GM19395 (cell line): ENCODE measurements around the gene CEP131.
"Not testable (repeated sequence)": the region's sequence is repeated elsewhere in the genome, so short reads cannot be mapped to it uniquely, and the experiment has no call there.

Experiments
- ATAC-seq: cut with Tn5 transposase; IDR thresholded peaks from one replicate; pipeline ENCODE4 v1.9.1; 2021; ENCODE audit warnings: mild to moderate bottlenecking, moderate library complexity; ENCODE audit not compliant: unreplicated experiment

CEP131 gene

GRCh38 chr17:81228834-81229665 is 6.3 kb upstream of the CEP131 start:
- ATAC-seq, result no peak

- no peak for ATAC-seq
These were observed 5.7 kb upstream of the CEP131 start for GRCh38 chr17:81228420-81228819.

- ATAC-seq, result not testable (repeated sequence)
These were observed 4.9 kb upstream of the CEP131 start for GRCh38 chr17:81227630-81228029.

DNA sequence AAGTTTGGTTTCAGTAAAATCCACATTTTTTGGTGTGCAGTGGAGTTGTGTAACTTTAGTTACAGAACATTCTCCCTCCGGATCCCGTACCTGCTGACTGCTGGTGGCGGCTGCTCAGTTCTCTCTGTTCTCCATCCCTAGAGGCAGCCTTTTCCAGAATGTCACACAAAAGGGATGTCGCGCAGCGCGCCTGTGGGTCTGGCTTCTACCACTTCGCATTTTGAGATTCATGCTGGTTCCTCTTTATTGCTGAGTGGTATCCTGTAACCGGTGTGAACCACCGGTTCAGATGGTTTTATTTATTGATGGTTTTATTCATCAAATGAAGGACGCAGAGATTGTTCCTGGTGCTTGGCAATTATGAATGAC is 981 bp upstream of the CEP131 start:
- no peak for ATAC-seq

DNA sequence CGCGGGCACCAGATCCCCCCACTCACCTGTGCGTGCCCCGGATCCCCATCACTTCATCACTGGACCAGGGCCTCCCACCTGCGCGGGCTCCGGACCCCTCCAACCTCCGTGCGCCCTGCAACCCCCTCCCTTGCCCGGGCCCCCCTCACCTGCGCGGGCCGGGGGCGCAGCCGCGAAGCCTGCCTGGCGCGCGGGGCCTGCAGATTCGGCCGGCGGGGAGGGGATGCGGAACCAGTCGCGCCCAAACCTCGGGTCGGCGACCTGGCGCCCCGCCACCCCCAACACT is 202 bp downstream of the CEP131 start:
- ATAC-seq, result no peak

GRCh38 chr17:81221842-81222619 is 734 bp downstream of the CEP131 start:
- no peak for ATAC-seq

DNA sequence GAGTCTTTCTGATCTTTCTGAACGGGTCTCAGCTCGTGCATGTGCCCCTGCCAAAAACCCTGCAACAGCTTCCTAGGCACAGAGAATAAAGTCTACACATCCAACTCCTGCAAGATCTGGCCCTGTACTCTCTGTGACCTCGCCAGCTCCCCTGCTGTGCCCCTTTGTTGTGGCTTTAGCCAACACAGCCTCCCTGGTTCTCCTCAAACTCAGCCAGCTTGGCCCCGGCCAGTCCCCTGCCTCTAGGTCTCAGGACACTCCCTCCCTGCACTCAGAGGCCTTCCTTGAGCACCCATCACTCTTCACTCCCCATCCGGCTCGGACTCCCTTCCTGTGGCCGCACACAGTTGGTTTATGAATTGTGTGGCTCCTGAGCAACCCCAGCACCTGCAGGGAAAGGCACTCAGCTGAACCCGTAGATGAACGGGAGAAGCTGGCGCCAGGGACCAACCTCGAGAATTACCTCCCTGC is 1.4 kb downstream of the CEP131 start:
- ATAC-seq, result no peak

GRCh38 chr17:81219476-81220180 is 3.1 kb downstream of the CEP131 start:
- no peak for ATAC-seq

GRCh38 chr17:81218991-81219390 is 3.8 kb downstream of the CEP131 start:
- no peak for ATAC-seq

- ATAC-seq, result no peak
These were observed 4.3 kb downstream of the CEP131 start for GRCh38 chr17:81218459-81218858.

DNA sequence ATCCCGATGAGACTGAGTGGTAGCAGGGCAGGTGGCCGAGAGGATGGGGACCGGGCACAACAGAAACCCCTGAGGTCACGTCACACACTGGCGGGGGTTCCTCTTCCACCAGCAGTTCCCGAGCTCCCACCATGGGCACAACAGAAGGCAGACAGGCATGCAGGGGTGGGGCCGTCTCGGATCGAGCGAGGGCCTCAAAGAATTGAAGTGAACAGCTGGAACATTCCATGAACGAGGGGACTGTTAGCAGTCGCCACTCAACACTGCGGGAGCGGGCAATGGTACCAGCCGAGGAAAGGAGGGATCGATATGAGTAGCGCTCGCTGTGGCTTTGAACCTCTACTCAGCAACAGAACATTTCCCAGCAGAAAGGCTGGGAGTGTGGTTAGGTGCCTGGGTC is 5.3 kb downstream of the CEP131 start:
- ATAC-seq, result no peak

GRCh38 chr17:81213978-81214377 is 8.8 kb downstream of the CEP131 start:
- ATAC-seq, result no peak

DNA sequence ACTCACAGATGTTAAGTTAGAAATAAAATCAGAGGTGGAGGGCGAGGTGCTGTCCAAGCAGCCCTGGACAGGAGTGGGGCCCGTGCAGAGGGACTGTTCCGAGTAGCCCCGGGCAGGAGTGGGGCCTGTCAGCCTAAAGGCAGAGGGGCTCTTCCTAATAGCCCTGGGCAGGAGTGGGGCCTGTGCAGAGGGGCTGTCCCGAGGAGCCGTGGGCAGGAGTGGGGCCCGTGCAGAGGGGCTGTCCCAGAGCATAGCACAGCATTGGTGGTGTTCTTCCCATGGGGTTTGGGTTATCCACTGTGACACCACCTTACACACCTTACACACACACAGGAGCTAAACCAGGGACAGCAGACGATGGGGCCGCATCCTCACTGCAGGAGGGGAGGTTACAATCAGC is 10.4 kb downstream of the CEP131 start:
- no peak for ATAC-seq

GRCh38 chr17:81210868-81211267 is 11.9 kb downstream of the CEP131 start:
- ATAC-seq, result no peak

DNA sequence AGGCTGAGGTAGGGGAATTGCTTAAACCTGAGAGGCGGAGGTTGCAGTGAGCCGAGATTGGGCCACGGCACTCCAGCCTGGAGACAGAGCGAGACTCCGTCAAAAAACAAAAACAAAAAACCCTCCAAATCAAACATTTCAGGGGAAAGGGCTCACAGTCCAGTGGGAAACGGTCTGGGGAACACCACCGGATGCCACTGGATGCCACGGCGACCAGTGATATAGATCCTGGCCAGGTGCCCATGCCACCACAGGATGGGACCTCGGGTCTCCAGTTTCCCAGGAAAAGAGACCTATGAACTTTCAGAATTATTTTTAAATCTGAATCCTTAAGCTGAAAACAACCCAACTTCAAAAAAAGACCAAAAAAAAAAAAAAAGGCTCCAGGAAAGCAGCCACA is 12.3 kb downstream of the CEP131 start:
- no peak for ATAC-seq

DNA sequence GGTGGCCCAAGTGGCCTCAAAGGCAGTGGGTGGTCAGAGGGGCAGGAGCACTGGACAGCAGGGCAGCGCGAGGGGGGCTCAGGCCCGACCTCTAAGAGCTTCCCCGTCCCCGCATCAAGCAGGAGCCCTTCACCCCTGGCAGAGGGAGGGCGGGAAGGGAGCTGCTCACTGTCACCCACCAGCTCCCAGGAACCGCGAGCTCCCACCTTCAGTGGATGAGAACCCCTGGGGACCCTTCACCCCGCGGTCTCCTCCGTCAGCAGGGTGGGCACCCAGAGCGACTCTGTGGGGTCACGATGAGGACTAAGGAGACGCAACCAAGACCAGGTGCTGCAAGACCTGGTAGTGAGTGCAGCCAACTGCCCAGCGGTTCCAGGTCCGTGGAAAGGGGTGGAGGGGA is 13.6 kb downstream of the CEP131 start:
- ATAC-seq, result no peak

- ATAC-seq, result no peak
These were observed 14.1 kb downstream of the CEP131 start for GRCh38 chr17:81208651-81209050.

DNA sequence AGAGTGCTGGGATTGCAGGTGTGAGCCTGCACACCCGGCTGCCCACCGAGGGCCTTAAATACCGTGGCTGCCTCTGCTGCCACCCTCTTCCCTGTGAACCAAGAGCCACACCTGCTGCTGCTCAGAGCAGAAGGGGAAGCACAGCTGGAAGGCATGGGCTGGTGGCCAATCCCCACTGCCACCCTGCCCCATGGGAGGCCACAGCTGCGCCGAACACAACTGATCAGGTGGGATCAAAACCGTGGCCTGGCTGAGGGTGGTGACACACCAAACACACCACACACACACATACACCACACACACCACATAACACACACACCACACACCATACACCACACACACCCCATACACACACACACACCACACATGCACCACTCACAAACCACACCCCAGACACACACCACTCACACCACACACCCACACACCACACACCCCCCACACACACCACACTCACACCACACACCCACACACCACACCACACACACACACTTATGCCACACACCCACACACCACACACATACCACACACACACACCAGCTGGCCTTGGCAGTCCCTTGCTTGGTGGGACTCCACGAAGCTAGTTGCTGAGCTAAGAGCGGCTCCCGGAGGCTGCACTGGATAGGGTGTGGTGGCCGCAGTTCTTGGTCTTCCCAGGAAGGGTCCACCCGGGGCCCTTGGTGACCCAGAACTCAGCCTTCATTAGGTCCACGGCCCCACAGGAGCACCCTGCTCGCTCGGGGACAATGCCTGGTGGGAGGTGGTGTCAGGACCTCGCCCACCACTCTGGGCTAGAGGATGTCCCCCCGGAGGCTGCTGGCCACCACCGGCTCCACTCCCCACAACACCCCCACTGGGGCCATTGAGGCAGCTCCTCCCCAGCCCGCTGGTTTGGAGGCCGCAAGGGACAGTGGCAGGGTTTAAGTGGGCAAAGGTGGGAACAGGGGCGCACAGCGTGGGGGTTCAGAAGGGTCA is 14.9 kb downstream of the CEP131 start:
- no peak for ATAC-seq

DNA sequence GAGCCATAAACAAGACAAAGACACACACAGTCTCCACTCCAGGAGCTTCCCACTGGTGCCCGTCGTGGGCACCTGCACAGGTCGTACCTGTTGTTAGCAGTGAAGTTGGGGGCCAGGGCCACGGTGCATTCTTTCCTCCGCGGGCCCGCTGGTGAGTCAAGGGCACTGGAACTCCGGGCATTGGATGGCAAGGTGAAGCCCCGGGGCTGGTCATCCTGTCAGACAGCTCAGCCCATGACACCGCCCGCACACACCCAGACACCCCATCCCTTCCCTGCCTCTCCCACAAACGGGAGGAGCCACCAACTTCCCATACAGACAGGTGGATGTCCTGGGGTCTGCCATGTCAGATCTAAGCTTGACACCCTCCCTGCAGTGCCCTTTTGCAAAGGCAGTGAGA is 16.1 kb downstream of the CEP131 start:
- no peak for ATAC-seq

- no peak for ATAC-seq
These were observed 16.6 kb downstream of the CEP131 start for GRCh38 chr17:81206166-81206565.

DNA sequence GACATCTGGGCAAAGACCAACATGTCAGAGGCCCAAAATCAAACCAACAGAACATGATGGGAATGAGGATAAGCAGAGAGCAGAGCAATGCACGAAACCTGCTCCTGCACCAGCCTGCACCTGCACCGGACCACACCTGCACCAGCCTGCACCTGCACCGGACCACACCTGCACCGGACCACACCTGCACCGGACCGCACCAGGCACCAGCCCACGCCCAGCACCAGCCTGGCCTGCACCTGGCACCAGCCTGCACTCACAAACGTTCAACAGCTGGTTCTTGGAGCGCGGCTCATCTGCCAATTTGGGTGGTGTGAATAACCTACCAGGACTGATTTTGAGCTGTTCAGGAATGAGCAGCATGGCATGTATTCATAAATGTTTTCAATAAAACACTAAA is 18.2 kb downstream of the CEP131 start:
- no peak for ATAC-seq
